Ammon's horn (tissue), 1 donor: ENCODE measurements around the gene GRIA4.

Experiments
- DNase-seq: peaks from one replicate; pipeline ENCODE4 v3.0.0-alpha.2; 2016; ENCODE audit warnings: low spot score

The GRIA4 gene

GRCh38 chr11:105790840-105791239 is 181.0 kb downstream of the GRIA4 start:
- no peak for DNase-seq

- no peak for DNase-seq
Observed at GRCh38 chr11:105793092-105793491, 183.2 kb downstream of the GRIA4 start.

DNA sequence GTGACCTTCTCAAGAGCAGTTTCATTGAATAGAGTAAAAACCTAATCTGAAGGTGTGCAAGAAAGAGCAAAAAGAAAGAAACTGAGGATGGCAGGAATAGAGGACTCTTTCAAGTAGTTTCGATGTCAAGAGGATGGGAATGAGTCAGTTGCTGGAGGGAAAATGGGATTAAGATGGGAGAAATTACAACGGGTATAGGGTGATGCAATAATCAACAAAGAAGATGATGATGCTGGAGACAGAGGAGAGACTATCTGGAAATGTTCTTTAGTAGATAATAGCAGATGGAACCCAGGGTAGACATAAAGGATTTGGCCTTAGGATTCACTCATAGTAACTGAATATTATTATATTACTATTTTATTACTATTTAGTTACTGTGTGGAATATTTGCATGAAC is 189.4 kb downstream of the GRIA4 start:
- no peak for DNase-seq

DNA sequence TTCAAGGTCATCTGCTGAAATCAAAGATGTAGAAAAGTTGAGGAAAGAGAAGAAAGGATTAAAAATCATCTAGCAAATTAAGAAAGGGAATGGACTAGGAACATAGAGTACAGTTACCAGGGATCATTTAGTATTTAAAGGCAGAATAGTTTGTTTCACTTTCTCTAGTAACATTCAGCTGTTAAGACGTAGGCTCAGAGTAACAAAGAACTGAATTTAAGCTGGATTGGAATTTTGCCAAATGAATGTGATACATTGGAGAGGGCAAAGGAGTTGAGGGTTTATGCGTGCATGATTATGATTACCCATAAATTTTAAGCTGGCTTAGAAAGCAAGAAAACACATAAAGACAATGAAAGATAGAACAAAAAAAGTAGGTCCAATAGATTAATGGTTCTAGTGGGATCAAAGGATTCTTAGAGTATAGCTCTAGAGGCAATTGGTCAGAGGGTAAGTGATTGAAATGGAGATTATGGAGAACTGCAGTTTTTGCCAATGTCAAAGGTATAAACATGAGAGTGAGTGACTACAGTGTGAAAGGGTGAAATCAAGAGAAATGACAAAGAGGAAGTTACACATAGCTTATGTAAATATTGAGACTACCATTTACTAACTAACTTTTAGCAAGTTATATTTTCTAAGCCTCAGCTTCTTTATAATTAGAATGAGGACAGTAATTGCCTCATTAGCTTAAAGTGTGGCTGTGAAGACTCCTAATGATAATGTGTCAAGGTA is 190.0 kb downstream of the GRIA4 start:
- no peak for DNase-seq

- DNase-seq = no peak
Observed at GRCh38 chr11:105802390-105802789, 192.5 kb downstream of the GRIA4 start.

- no peak for DNase-seq
Observed at GRCh38 chr11:105811242-105811641, 201.4 kb downstream of the GRIA4 start.

- DNase-seq = peak; percentile 16
Observed at GRCh38 chr11:105821372-105821771, 211.5 kb downstream of the GRIA4 start.

GRCh38 chr11:105821781-105822180 is 211.9 kb downstream of the GRIA4 start:
- DNase-seq = no peak

- DNase-seq = no peak
Observed at GRCh38 chr11:105823495-105824033, 213.7 kb downstream of the GRIA4 start.

DNA sequence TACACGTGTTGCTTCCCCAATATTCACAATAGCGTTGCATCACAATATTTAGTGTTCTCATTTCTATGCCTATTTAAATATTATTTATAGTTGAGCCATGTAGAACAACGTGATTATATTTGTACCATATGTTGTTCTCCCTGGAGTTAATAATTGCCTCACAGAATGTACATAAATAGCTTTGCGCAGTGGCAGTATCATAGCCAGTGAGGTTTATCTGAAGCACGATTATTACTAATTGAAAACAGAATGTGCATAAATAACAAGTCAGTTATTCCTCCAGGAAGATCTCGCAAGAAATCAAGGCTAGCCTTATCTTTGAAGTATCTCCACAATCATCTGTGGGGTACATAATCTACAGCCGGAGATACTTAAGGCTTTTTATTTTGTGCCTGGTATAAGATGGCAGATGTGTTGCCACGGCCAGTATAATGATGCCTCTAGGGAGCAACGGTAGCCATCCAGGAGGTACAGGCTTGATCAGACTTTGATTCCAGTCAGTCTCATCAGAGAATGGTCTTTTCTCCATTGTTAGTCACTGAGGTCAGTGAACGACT is 214.7 kb downstream of the GRIA4 start:
- DNase-seq = no peak

GRCh38 chr11:105825141-105825540 is 215.3 kb downstream of the GRIA4 start:
- DNase-seq = no peak

- DNase-seq = no peak
Observed at GRCh38 chr11:105827906-105828305, 218.0 kb downstream of the GRIA4 start.

- peak; percentile 50 for DNase-seq
Observed at GRCh38 chr11:105829084-105829483, 219.2 kb downstream of the GRIA4 start.

GRCh38 chr11:105834461-105834860 is 224.6 kb downstream of the GRIA4 start:
- DNase-seq = peak; percentile 33

DNA sequence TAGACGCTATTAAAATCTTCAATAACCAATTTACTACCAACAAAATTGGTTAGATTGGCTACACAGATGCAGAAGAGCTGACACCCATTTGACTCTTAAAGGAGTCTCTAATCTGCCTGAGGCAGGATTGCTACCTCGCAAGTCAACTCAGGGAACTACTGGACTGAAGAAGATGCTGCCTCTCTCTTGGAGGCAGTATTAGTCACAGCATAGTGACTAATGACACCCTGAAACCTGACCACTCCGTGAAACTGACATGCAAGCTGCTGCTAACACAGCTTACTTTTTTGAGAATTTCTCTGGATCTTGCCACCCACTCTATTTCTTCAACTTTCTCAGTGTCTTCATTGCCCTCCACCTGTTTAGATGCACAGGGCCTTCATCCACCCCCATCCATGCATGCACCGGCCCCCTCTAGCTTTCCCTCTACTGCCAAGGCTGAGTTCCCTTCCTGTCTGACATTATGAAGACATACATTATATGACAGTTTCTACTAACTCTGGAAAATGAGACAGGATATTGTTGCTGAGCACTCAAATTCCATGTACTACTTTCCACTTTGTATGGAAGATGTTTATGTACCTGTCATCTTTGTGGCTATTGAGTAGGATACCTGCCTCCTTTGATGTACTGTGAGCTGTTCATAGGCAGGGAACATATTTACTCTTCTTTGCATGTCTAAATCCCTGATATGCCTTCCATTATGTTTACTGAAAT is 229.0 kb downstream of the GRIA4 start:
- DNase-seq = no peak

DNA sequence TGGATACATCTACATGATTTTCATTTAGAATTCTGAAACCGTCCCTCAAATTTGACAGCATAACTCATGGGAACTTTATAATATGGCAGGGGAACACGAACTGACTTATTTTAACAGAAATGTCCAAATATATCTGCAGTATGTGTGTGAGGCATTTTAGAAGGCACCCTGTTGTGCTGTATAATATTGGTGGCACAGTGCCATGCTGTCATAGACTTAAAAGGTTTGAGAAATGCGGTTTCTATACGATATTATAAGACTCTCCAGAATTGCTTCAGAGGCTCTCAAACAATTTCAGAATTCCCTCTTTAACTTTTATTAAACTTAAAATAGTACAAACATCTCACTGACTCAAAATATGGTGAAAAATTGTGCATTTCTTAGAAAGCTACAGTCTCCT is 230.5 kb downstream of the GRIA4 start:
- DNase-seq = no peak

DNA sequence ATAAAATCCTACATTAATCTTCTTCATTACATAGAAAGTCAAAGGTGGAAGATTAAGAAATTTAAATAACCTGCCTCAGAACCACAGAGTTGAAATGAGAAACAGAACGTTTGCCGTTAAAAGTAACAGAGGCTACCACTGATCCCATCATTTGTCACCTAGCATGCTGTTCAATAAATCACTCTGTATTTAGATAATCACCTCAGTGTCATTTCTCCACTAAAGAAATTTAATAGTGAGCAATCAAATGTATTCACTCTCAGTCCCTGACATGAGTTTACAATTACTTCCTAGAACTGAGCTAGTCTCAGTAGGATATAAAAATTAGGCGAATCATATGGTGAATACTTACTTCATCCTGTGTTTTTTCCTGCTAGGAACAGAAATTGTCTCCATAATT is 242.5 kb downstream of the GRIA4 start:
- no peak for DNase-seq

DNA sequence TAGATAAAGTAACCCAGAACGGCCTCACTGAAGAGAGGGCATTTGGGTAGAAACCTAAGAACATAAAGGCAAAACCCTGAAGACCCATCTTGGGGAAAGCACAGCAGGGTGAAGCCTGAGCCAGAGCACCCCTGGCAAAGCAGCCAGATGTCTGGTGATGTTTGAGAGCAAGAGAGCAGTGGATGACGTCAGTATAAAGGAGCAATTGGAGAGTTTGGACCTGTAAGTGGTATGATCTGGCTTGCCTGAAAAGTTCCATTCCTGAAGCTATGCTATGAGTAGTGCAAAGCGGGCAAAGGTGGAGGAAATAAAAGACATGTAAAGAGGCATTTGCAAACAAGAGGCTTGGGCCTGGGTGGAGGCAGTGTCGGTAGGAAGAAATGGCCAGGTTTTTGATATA is 244.4 kb downstream of the GRIA4 start:
- no peak for DNase-seq

GRCh38 chr11:105856954-105857353 is 247.1 kb downstream of the GRIA4 start:
- DNase-seq = no peak

DNA sequence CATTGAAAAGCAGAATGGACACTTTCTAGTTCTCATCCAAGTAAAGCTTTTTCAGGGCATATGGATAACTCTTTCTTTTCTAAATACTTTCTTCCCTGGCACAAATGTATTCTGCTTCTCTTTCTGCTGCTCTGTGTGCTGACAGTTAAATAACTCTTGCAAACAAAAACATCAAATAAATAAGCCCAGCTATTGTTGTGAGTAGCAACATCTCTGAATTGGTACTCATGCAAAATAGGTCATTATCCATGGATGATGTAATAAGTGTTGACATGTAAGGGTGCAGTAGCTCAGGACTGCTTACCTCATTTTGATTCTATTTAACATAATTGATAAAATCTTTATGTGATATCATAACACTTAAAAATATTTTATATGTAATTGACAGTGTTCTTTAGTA is 247.9 kb downstream of the GRIA4 start:
- no peak for DNase-seq

DNA sequence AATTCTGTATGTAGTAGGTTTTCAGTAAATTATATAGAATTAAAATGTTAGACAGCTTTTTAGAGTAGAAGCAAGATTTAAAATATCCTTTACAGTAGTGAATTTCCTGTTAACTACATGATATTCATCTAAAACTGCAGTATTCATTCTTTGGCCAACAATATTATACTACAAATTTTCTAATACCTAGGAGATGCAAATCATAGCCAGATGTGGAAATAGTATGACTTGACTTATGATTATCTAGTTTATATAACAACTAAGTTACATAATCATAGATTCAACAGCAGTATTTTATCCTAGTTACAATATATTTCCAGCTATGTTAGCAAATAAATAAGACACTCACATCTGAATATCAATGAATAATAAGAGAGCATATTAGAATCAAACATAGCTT is 249.0 kb downstream of the GRIA4 start:
- DNase-seq = no peak

GRCh38 chr11:105860105-105860504 is 250.2 kb downstream of the GRIA4 start:
- DNase-seq = no peak

GRCh38 chr11:105861225-105861624 is 251.4 kb downstream of the GRIA4 start:
- no peak for DNase-seq
